ENCODE data around the gene DPF3. TPM values are rescaled to one million over a fixed set of nuclear protein-coding genes. Genes with fewer than 3 reads are reported as not detected.
A peak's percentile ranks its signal among the peaks of the same experiment; 100 is the strongest.

Gene DPF3
- total RNA-seq, 4 donors from 2014 or later: 1.1 to 4.7 (median 1.8) TPM

- no peak for DNase-seq (ENCODE audit: low spot score in 2 of 2)
- TF ChIP-seq POLR2A (IDR thresholded peaks at IDR 0.05): no peak
- TF ChIP-seq CTCF (IDR thresholded peaks at IDR 0.05): no peak
- intact Hi-C loops (cut with DNase I; ENCODE audit: low total_unique reads): no loop called here
- H3K4me3 ChIP-seq (ENCODE audit: low read depth, poor library complexity, severe bottlenecking): no peak overlapping the region
- WGBS, 2 donors: 84 to 85% methylated on average over 2 of the region's 2 CpGs
Measured at GRCh38 chr14:72888636-72889201, 5.2 kb downstream of the DPF3 start.

- no peak for TF ChIP-seq POLR2A (IDR thresholded peaks at IDR 0.05)
- no peak for TF ChIP-seq CTCF (IDR thresholded peaks at IDR 0.05)
- intact Hi-C loops (cut with DNase I; ENCODE audit: low total_unique reads): no loop called here
- DNase-seq (ENCODE audit: low spot score in 2 of 2): no peak
- 78 to 82% methylated on average over 2 of the region's 2 CpGs for WGBS, 2 donors
- no peak overlapping the region for H3K4me3 ChIP-seq (ENCODE audit: low read depth, poor library complexity, severe bottlenecking)
Measured at GRCh38 chr14:72888192-72888591, 5.7 kb downstream of the DPF3 start.

- H3K4me3 ChIP-seq (ENCODE audit: low read depth, poor library complexity, severe bottlenecking): no peak overlapping the region
- intact Hi-C loops (cut with DNase I; ENCODE audit: low total_unique reads): no loop called here
- no peak for DNase-seq (ENCODE audit: low spot score in 2 of 2)
- whole genome bisulfite sequencing, 2 donors: 90 to 95% methylated on average over 3 of the region's 3 CpGs
- no peak for TF ChIP-seq POLR2A (IDR thresholded peaks at IDR 0.05)
- TF ChIP-seq CTCF (IDR thresholded peaks at IDR 0.05): no peak
Measured at GRCh38 chr14:72887514-72887913, 6.4 kb downstream of the DPF3 start.

GRCh38 chr14:72884386-72884785 is 9.5 kb downstream of the DPF3 start:
- no peak overlapping the region for H3K4me3 ChIP-seq (ENCODE audit: low read depth, poor library complexity, severe bottlenecking)
- TF ChIP-seq CTCF (IDR thresholded peaks at IDR 0.05): no peak
- TF ChIP-seq POLR2A (IDR thresholded peaks at IDR 0.05): no peak
- WGBS, 2 donors: 77 to 89% methylated on average over 4 of the region's 4 CpGs
- peak in 1 of 2 donors; percentile 17 for DNase-seq (ENCODE audit: low spot score in 2 of 2)
- intact Hi-C loops (cut with DNase I; ENCODE audit: low total_unique reads): no loop called here

GRCh38 chr14:72883961-72884360 is 9.9 kb downstream of the DPF3 start:
- WGBS, 2 donors: 85 to 89% methylated on average over 4 of the region's 4 CpGs
- no peak for TF ChIP-seq POLR2A (IDR thresholded peaks at IDR 0.05)
- no peak for TF ChIP-seq CTCF (IDR thresholded peaks at IDR 0.05)
- peak in 1 of 2 donors; percentile 39 for DNase-seq (ENCODE audit: low spot score in 2 of 2)
- no peak overlapping the region for H3K4me3 ChIP-seq (ENCODE audit: low read depth, poor library complexity, severe bottlenecking)
- intact Hi-C loops (cut with DNase I; ENCODE audit: low total_unique reads): no loop called here

GRCh38 chr14:72883109-72883508 is 10.8 kb downstream of the DPF3 start:
- WGBS, 2 donors: 96 to 98% methylated on average over 2 of the region's 2 CpGs
- H3K4me3 ChIP-seq (ENCODE audit: low read depth, poor library complexity, severe bottlenecking): no peak overlapping the region
- intact Hi-C loops (cut with DNase I; ENCODE audit: low total_unique reads): no loop called here
- TF ChIP-seq POLR2A (IDR thresholded peaks at IDR 0.05): no peak
- TF ChIP-seq CTCF (IDR thresholded peaks at IDR 0.05): no peak
- peak in 1 of 2 donors; percentile 59 for DNase-seq (ENCODE audit: low spot score in 2 of 2)

Measured in lower leg skin (tissue), 4 donors.